HEK293T (cell line): Measurements from ENCODE around the gene ROPN1L.

ENCODE experiments used
- BHLHE40 ChIP-seq: fragments of 450-650 bp; IDR thresholded peaks from 2 replicates; pipeline ENCODE4 v1.6.1; 2016; ENCODE audit warnings: mild to moderate bottlenecking, moderate library complexity, borderline replicate concordance
- NFRKB ChIP-seq: fragments of 450-650 bp; IDR thresholded peaks from 2 replicates; pipeline ENCODE4 v1.6.1; 2016; ENCODE audit warnings: mild to moderate bottlenecking, moderate library complexity

GRCh38 chr5:10420468-10420867 is 21.2 kb upstream of the ROPN1L start:
- no peak for TF ChIP-seq NFRKB
- TF ChIP-seq BHLHE40 = no peak
